ENCODE measurements around the gene GSTP1.

GRCh38 chr11:67627441-67627811 is 43.8 kb downstream of the GSTP1 start:
- TF ChIP-seq, protein P1, sequence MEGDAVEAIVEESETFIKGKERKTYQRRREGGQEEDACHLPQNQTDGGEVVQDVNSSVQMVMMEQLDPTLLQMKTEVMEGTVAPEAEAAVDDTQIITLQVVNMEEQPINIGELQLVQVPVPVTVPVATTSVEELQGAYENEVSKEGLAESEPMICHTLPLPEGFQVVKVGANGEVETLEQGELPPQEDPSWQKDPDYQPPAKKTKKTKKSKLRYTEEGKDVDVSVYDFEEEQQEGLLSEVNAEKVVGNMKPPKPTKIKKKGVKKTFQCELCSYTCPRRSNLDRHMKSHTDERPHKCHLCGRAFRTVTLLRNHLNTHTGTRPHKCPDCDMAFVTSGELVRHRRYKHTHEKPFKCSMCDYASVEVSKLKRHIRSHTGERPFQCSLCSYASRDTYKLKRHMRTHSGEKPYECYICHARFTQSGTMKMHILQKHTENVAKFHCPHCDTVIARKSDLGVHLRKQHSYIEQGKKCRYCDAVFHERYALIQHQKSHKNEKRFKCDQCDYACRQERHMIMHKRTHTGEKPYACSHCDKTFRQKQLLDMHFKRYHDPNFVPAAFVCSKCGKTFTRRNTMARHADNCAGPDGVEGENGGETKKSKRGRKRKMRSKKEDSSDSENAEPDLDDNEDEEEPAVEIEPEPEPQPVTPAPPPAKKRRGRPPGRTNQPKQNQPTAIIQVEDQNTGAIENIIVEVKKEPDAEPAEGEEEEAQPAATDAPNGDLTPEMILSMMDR (IDR thresholded peaks at IDR 0.05) = no peak
- TF ChIP-seq POLR2AphosphoS5 (IDR thresholded peaks at IDR 0.05) = no peak
